ENCODE data around the gene FLNC. TPM values are rescaled to one million over a fixed set of nuclear protein-coding genes. Genes with fewer than 3 reads are reported as not detected.

FLNC gene
- polyA plus RNA-seq, 1 donor from 2014 or later = 0.36 TPM

- Histone ChIP-seq H3K4me2 (ENCODE audit: low read length) (no peak overlapping the region), H3K27ac (ENCODE audit: low read length) (no peak overlapping the region), H4K20me1 (ENCODE audit: insufficient read depth) (no peaks in the 10 kb centered on the region)
Measured at GRCh38 chr7:128812514-128813168, 17.6 kb upstream of the FLNC start.

DNA sequence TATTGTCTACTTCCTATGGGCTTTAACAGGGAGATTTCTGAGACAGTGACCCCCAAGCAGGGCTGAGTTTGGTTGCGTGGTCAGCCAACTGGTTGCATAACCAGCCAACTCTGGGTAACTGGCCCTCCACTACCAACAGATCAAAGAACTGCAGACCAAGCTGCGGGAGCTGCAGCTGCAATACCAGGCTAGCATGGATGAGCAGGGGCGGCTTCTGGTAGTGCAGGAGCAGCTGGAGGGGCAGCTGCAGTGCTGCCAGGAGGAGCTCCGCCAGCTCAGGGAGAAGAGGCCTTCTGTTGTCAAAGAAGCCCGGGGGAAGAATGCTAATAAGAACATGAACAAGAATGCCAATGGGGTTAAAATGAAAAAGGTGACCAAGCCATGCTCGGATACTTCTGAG is 15.7 kb upstream of the FLNC start:
- H3K4me2 ChIP-seq (ENCODE audit: low read length) = no peak overlapping the region
- no peaks in the 10 kb centered on the region for H3K36me3 ChIP-seq (ENCODE audit: insufficient read depth, low read length)
- H3F3A ChIP-seq (ENCODE audit: insufficient read depth, low read length, poor library complexity, severe bottlenecking) = no peaks in the 10 kb centered on the region
- no peaks in the 10 kb centered on the region for H3K79me2 ChIP-seq (replicated peaks; ENCODE audit: insufficient read depth, low read length)
- H2AFZ ChIP-seq (ENCODE audit: low read depth, low read length) = no peak overlapping the region
- H3K9me3 ChIP-seq (ENCODE audit: low read length) = no peaks in the 10 kb centered on the region
- no peaks in the 10 kb centered on the region for H3K9me2 ChIP-seq (ENCODE audit: insufficient read depth, low read length)
- no peak overlapping the region for H3K4me3 ChIP-seq (ENCODE audit: low read length)
- no peaks in the 10 kb centered on the region for H4K20me1 ChIP-seq (ENCODE audit: insufficient read depth)
- no peaks in the 10 kb centered on the region for H3K27me3 ChIP-seq (ENCODE audit: insufficient read depth, low read depth, low read length)
- H3K9ac ChIP-seq (ENCODE audit: low read length) = no peak overlapping the region
- TF ChIP-seq, protein P1, sequence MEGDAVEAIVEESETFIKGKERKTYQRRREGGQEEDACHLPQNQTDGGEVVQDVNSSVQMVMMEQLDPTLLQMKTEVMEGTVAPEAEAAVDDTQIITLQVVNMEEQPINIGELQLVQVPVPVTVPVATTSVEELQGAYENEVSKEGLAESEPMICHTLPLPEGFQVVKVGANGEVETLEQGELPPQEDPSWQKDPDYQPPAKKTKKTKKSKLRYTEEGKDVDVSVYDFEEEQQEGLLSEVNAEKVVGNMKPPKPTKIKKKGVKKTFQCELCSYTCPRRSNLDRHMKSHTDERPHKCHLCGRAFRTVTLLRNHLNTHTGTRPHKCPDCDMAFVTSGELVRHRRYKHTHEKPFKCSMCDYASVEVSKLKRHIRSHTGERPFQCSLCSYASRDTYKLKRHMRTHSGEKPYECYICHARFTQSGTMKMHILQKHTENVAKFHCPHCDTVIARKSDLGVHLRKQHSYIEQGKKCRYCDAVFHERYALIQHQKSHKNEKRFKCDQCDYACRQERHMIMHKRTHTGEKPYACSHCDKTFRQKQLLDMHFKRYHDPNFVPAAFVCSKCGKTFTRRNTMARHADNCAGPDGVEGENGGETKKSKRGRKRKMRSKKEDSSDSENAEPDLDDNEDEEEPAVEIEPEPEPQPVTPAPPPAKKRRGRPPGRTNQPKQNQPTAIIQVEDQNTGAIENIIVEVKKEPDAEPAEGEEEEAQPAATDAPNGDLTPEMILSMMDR (IDR thresholded peaks at IDR 0.05; ENCODE audit: poor library complexity, severe bottlenecking) = no peak
- TF ChIP-seq EZH2 (IDR thresholded peaks at IDR 0.05; ENCODE audit: borderline replicate concordance, insufficient read depth, low read length, poor library complexity, severe bottlenecking) (no peak), MXI1 (conservative IDR thresholded peaks at IDR 0.05; ENCODE audit: poor library complexity, severe bottlenecking) (no peak), RAD21 (conservative IDR thresholded peaks at IDR 0.05) (no peak), POLR2AphosphoS5 (IDR thresholded peaks at IDR 0.05) (no peak), TAF1 (IDR thresholded peaks at IDR 0.05; ENCODE audit: low read depth) (no peak), EP300 (conservative IDR thresholded peaks at IDR 0.05; ENCODE audit: poor library complexity, severe bottlenecking) (no peak), SMC3 (conservative IDR thresholded peaks at IDR 0.05; ENCODE audit: poor library complexity) (no peak)
- TF ChIP-seq, protein P2, sequence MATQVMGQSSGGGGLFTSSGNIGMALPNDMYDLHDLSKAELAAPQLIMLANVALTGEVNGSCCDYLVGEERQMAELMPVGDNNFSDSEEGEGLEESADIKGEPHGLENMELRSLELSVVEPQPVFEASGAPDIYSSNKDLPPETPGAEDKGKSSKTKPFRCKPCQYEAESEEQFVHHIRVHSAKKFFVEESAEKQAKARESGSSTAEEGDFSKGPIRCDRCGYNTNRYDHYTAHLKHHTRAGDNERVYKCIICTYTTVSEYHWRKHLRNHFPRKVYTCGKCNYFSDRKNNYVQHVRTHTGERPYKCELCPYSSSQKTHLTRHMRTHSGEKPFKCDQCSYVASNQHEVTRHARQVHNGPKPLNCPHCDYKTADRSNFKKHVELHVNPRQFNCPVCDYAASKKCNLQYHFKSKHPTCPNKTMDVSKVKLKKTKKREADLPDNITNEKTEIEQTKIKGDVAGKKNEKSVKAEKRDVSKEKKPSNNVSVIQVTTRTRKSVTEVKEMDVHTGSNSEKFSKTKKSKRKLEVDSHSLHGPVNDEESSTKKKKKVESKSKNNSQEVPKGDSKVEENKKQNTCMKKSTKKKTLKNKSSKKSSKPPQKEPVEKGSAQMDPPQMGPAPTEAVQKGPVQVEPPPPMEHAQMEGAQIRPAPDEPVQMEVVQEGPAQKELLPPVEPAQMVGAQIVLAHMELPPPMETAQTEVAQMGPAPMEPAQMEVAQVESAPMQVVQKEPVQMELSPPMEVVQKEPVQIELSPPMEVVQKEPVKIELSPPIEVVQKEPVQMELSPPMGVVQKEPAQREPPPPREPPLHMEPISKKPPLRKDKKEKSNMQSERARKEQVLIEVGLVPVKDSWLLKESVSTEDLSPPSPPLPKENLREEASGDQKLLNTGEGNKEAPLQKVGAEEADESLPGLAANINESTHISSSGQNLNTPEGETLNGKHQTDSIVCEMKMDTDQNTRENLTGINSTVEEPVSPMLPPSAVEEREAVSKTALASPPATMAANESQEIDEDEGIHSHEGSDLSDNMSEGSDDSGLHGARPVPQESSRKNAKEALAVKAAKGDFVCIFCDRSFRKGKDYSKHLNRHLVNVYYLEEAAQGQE (IDR thresholded peaks at IDR 0.05; ENCODE audit: borderline replicate concordance) = no peak
- no peak overlapping the region for H3K27ac ChIP-seq (ENCODE audit: low read length)

More at GRCh38 chr7:128812514-128813168, 17.6 kb upstream of the FLNC start:
- Histone ChIP-seq H3K9me2 (ENCODE audit: insufficient read depth, low read length) (no peaks in the 10 kb centered on the region), H3K27me3 (ENCODE audit: insufficient read depth, low read depth, low read length) (no peaks in the 10 kb centered on the region), H3K9me3 (ENCODE audit: low read length) (no peaks in the 10 kb centered on the region), H3K79me2 (replicated peaks; ENCODE audit: insufficient read depth, low read length) (no peaks in the 10 kb centered on the region), H3K9ac (ENCODE audit: low read length) (no peak overlapping the region), H3K4me3 (ENCODE audit: low read length) (no peak overlapping the region), H2AFZ (ENCODE audit: low read depth, low read length) (no peak overlapping the region), H3K36me3 (ENCODE audit: insufficient read depth, low read length) (no peaks in the 10 kb centered on the region), H3F3A (ENCODE audit: insufficient read depth, low read length, poor library complexity, severe bottlenecking) (no peaks in the 10 kb centered on the region)
- TF ChIP-seq EP300 (conservative IDR thresholded peaks at IDR 0.05; ENCODE audit: poor library complexity, severe bottlenecking) (no peak), EZH2 (IDR thresholded peaks at IDR 0.05; ENCODE audit: borderline replicate concordance, insufficient read depth, low read length, poor library complexity, severe bottlenecking) (no peak), MXI1 (conservative IDR thresholded peaks at IDR 0.05; ENCODE audit: poor library complexity, severe bottlenecking) (no peak), SMC3 (conservative IDR thresholded peaks at IDR 0.05; ENCODE audit: poor library complexity) (no peak), TAF1 (IDR thresholded peaks at IDR 0.05; ENCODE audit: low read depth) (no peak), POLR2AphosphoS5 (IDR thresholded peaks at IDR 0.05) (no peak), RAD21 (conservative IDR thresholded peaks at IDR 0.05) (no peak)
- TF ChIP-seq, protein P2 (IDR thresholded peaks at IDR 0.05; ENCODE audit: borderline replicate concordance) = no peak
- TF ChIP-seq, protein P1 (IDR thresholded peaks at IDR 0.05; ENCODE audit: poor library complexity, severe bottlenecking) = no peak
